ENCODE measurements around the gene RAB25. TPM values are rescaled to one million over a fixed set of nuclear protein-coding genes. Genes with fewer than 3 reads are reported as not detected.
"Not testable (repeated sequence)": the region's sequence is repeated elsewhere in the genome, so short reads cannot be mapped to it uniquely, and the experiment has no call there.

Gene RAB25
- total and polyA plus RNA-seq, 5 experiments from 2014 or later = 0.81 to 2.0 (median 1.1) TPM

DNA sequence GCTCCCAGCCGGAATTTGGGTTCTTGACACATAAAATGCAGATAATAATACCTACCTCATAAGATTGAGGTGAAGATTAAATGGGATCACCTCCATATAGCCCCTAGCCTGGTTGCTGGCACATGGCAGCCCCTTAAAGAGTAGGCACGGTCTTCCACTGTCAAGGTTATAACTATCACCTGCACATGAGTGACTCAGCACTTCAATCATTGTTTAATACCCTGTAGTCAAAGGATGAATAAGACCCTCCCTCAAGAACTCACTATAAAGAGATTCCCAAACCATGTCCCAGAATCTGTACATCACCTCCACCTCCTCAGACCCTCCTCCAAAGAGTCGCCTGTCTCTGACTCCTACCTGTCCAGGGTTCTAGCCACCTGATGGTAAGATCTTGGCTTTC, 47.1 kb downstream of the RAB25 start:
- Mint-ChIP-seq H3K36me3 (no peaks in the 10 kb centered on the region), H3K27ac (peak overlapping the region; percentile 31 to 100 (median 98)), H3K4me1 (peaks cover 16 to 54% (median 30%) of the 10 kb centered on the region in 4 donors), H3K4me3 (no peak overlapping the region), H3K9me3 (no peaks in the 10 kb centered on the region), H3K27me3 (peaks cover 0 to 10% (median 4%) of the 10 kb centered on the region in 5 donors)
- ATAC-seq (no peak), DNase-seq (no peak)
- POLR2A ChIA-PET = interaction anchor here (2.0 to 2.4 kb wide), 2 partner anchors 8 to 16 kb away, joined by 5 to 6 read pairs; no protein-coding TSS in a partner anchor

GRCh38 chr1:156108664-156109241, 47.8 kb downstream of the RAB25 start:
- POLR2A ChIA-PET = no interaction called here
- no peaks in the 10 kb centered on the region for H3K9me3 Mint-ChIP-seq
- ATAC-seq (no peak), DNase-seq (no peak)
- H3K27ac Mint-ChIP-seq = peak overlapping the region in 8 of 10 donors; percentile 22 to 100 (median 98)
- H3K4me3 Mint-ChIP-seq = no peak overlapping the region
- peaks cover 11 to 50% (median 26%) of the 10 kb centered on the region in 4 donors for H3K4me1 Mint-ChIP-seq
- peaks cover 1 to 14% (median 11%) of the 10 kb centered on the region in 5 donors for H3K27me3 Mint-ChIP-seq
- H3K36me3 Mint-ChIP-seq = no peaks in the 10 kb centered on the region

- Mint-ChIP-seq H3K4me1 (peaks cover 8 to 48% (median 28%) of the 10 kb centered on the region in 4 donors), H3K36me3 (no peaks in the 10 kb centered on the region), H3K4me3 (no peak overlapping the region), H3K27me3 (peaks cover 4 to 26% (median 21%) of the 10 kb centered on the region in 5 donors), H3K9me3 (no peaks in the 10 kb centered on the region), H3K27ac (peak overlapping the region in 7 of 10 donors; percentile 12 to 97 (median 54))
- ATAC-seq (no peak), DNase-seq (no peak)
- POLR2A ChIA-PET = no interaction called here
Observed at GRCh38 chr1:156110252-156110651, 49.3 kb downstream of the RAB25 start.

DNA sequence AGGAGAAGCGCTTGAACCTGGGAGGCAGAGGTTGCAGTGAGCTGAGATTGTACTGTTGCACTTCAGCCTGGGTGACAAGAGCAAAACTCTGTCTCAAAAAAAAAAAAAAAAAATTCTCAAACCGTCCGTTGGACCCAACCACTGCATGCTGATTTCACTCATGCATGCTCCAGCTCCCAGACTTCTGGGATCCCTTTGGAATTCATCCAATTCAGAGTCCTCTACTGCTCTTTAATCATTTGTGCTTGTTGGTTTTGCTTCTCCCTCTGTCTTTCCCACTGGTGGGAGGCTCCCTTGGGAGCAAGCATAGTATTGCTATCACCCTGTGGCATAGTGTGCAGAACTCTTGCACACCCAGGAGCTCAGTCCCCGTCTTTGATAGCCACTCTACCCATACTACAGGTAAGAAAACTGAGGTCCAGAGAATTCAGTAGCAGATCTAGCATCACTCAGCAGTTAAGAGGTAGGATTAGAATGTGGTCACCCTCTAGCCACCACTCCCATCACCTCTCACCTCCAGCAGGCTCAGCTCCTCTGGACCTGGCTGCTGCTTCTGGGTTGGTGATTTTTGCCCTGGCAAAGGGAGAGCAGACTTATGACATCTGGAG, 50.5 kb downstream of the RAB25 start:
- Mint-ChIP-seq H3K4me3 (no peak overlapping the region), H3K27ac (peak overlapping the region in 6 of 10 donors; percentile 26 to 97 (median 52)), H3K9me3 (no peaks in the 10 kb centered on the region), H3K4me1 (peaks cover 14 to 46% (median 29%) of the 10 kb centered on the region in 4 donors), H3K36me3 (no peaks in the 10 kb centered on the region), H3K27me3 (peaks cover 4 to 35% (median 29%) of the 10 kb centered on the region in 5 donors)
- POLR2A ChIA-PET = no interaction called here
- no peak for DNase-seq
- ATAC-seq = no peak

GRCh38 chr1:156112276-156113137, 51.5 kb downstream of the RAB25 start:
- H3K27ac Mint-ChIP-seq = peak overlapping the region in 7 of 10 donors; percentile 12 to 75 (median 44)
- H3K36me3 Mint-ChIP-seq = no peaks in the 10 kb centered on the region
- H3K9me3 Mint-ChIP-seq = no peaks in the 10 kb centered on the region
- H3K4me1 Mint-ChIP-seq = peaks cover 10 to 40% (median 25%) of the 10 kb centered on the region in 4 donors
- peaks cover 4 to 39% (median 31%) of the 10 kb centered on the region in 5 donors for H3K27me3 Mint-ChIP-seq
- POLR2A ChIA-PET = interaction anchor here (0.6 to 1.4 kb wide), 2 partner anchors 15 to 16 kb away, joined by 3 to 12 read pairs; no protein-coding TSS in a partner anchor
- H3K4me3 Mint-ChIP-seq = peak overlapping the region in 2 of 10 donors; percentile 19 to 30
- DNase-seq (no peak), ATAC-seq (no peak)

GRCh38 chr1:156113282-156113950, 52.5 kb downstream of the RAB25 start:
- no peaks in the 10 kb centered on the region for H3K9me3 Mint-ChIP-seq

DNA sequence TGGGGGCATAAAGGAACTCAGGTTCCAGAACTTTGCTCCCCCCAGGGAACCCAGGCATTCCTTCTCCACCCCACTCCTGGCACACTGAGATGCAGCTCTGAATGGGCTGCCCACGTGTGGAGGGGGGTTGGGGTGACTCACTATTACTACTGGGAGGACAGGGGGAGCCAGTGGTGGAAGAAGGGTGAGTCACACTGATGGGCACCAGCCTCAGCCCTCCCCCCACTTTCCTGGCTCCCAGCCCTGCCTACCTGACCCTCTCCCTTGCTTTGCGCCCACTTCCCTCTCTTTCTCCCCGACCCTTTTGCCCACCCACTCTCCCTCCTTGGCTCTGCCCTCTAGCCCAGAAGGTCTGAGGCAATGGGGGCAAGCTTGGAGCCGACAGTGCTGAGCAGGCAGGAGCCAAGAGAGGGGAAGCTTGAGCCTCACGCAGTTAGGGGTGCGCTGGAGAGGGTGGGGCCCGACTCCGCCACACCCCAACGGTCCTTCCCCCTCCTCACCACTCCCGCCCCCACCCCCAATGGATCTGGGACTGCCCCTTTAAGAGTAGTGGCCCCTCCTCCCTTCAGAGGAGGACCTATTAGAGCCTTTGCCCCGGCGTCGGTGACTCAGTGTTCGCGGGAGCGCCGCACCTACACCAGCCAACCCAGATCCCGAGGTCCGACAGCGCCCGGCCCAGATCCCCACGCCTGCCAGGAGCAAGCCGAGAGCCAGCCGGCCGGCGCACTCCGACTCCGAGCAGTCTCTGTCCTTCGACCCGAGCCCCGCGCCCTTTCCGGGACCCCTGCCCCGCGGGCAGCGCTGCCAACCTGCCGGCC, 53.4 kb downstream of the RAB25 start, which contains the start of gene LMNA:
Gene LMNA (plus strand): TSS at position 611 of the 818 bp plus-strand sequence. CDS start 208 bp downstream, outside the sequence.
- H3K4me1 Mint-ChIP-seq = peaks cover 10 to 32% (median 25%) of the 10 kb centered on the region in 4 donors
- peak within 1 kb of the TSS; percentile 76 to 93 (median 90) for H3K4me3 Mint-ChIP-seq
- ATAC-seq (peak; percentile 72 to 76), DNase-seq (peak in 7 of 10 donors; percentile 33 to 73 (median 48))
- H3K36me3 Mint-ChIP-seq = no peaks in the 10 kb centered on the region
- peaks cover 4 to 39% (median 33%) of the 10 kb centered on the region in 5 donors for H3K27me3 Mint-ChIP-seq
- H3K9me3 Mint-ChIP-seq = no peaks in the 10 kb centered on the region
- H3K27ac Mint-ChIP-seq = peak within 1 kb of the TSS; percentile 53 to 96 (median 88)
- POLR2A ChIA-PET = interaction anchor here (0.6 to 2.1 kb wide), 8 partner anchors 7 to 199 kb away, joined by 3 to 12 read pairs (median 4); partner anchors contain the start of gene PMF1

More at GRCh38 chr1:156113282-156113950, 52.5 kb downstream of the RAB25 start:
- Mint-ChIP-seq H3K27me3 (peaks cover 4 to 39% (median 33%) of the 10 kb centered on the region in 5 donors), H3K4me3 (peak overlapping the region in 9 of 10 donors; percentile 7 to 93 (median 90)), H3K36me3 (no peaks in the 10 kb centered on the region), H3K27ac (peak overlapping the region in 9 of 10 donors; percentile 25 to 91 (median 65)), H3K4me1 (peaks cover 10 to 35% (median 25%) of the 10 kb centered on the region in 4 donors)
- DNase-seq (no peak), ATAC-seq (no peak)
- POLR2A ChIA-PET = interaction anchor here (1.4 to 2.1 kb wide), 3 partner anchors 13 to 17 kb away, joined by 3 to 12 read pairs (median 6); no protein-coding TSS in a partner anchor

DNA sequence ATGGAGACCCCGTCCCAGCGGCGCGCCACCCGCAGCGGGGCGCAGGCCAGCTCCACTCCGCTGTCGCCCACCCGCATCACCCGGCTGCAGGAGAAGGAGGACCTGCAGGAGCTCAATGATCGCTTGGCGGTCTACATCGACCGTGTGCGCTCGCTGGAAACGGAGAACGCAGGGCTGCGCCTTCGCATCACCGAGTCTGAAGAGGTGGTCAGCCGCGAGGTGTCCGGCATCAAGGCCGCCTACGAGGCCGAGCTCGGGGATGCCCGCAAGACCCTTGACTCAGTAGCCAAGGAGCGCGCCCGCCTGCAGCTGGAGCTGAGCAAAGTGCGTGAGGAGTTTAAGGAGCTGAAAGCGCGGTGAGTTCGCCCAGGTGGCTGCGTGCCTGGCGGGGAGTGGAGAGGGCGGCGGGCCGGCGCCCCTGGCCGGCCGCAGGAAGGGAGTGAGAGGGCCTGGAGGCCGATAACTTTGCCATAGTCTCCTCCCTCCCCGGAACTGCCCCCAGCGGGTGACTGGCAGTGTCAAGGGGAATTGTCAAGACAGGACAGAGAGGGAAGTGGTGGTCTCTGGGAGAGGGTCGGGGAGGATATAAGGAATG, 54.1 kb downstream of the RAB25 start:
- peak overlapping the region; percentile 76 to 93 (median 90) for H3K4me3 Mint-ChIP-seq
- no peaks in the 10 kb centered on the region for H3K9me3 Mint-ChIP-seq
- peaks cover 10 to 37% (median 28%) of the 10 kb centered on the region in 4 donors for H3K4me1 Mint-ChIP-seq
- H3K36me3 Mint-ChIP-seq = no peaks in the 10 kb centered on the region
- ATAC-seq = peak; percentile 40 to 48
- H3K27ac Mint-ChIP-seq = peak overlapping the region; percentile 53 to 96 (median 82)
- peak in 3 of 10 donors; percentile 37 to 46 (median 39) for DNase-seq
- POLR2A ChIA-PET = interaction anchor here (0.6 to 2.1 kb wide), 7 partner anchors 8 to 199 kb away, joined by 3 to 12 read pairs (median 5); partner anchors contain the start of gene PMF1
- H3K27me3 Mint-ChIP-seq = peaks cover 4 to 42% (median 33%) of the 10 kb centered on the region in 5 donors

DNA sequence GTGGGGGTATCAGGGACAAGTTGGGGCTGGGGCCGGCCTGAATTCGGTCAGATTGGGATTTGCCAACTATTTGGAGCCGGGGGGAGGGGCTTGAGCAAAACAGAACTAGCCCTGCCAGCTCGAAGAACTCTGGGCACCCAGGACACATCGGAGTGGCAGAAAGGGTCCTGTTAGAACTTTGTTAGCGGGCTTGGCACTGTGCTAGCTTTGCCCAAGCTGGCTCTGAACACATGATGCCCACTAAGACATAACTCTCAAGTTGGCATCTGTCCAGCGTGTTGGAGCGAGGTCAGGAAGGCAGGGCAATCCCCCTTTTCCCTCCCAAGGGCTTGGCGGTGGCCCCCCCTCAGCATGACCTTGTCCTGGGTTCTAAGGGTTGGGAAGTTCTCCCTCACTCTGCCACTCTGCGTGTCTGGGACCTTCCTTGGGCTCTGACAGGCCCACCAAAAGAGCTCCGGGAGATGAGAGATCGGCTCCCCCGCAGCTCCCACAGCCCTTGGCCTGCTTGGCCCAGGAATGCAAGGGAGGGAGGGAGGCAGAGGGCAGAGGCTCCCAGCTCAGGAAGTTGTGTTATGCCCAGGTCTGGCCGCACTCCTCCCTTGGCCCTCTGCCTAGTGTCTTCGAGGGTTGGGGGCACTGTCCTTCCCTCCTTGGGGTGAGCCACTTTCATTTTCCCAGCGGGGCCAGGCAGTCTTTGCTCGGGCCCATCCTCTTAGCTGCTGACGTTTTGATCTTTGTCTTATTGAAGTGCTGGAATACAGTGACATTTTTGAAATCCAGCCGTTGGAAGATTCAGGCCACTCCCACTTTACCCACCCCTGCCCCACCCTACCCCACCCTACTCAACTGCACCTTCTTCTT, 54.8 kb downstream of the RAB25 start:
- ATAC-seq = peak; percentile 26 to 36
- H3K27ac Mint-ChIP-seq = peak overlapping the region; percentile 60 to 96 (median 82)

DNA sequence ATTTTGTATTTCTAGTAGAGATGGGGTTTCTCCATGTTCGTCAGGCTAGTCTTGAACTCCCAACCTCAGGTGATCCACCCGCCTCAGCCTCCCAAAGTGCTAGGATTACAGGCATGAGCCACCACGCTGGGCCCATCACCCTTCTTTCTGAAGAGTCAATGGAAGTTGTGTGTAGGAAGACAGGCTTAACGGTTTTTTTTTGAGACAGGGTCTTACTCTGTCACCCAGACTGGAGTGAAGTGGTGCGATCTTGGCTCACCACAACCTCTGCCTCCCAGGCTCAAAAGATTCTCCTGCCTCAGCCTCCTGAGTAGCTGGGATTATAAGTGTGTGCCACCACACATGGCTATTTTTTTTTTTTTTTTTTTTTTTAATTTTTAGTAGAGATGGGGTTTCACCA, 55.8 kb downstream of the RAB25 start:
- Mint-ChIP-seq H3K4me3 (peak overlapping the region in 8 of 10 donors; percentile 57 to 92 (median 86)), H3K27me3 (peaks cover 4 to 42% (median 32%) of the 10 kb centered on the region in 5 donors), H3K27ac (peak overlapping the region in 4 of 10 donors; percentile 25 to 91 (median 50)), H3K4me1 (peaks cover 13 to 43% (median 31%) of the 10 kb centered on the region in 4 donors)
- POLR2A ChIA-PET = interaction anchor here (0.7 to 2.0 kb wide), 4 partner anchors 10 to 801 kb away, joined by 3 to 5 read pairs (median 4); no protein-coding TSS in a partner anchor
- not testable (repeated sequence) for H3K9me3 Mint-ChIP-seq, H3K36me3 Mint-ChIP-seq, DNase-seq, ATAC-seq

More for the DNA sequence above, 54.8 kb downstream of the RAB25 start:
- Mint-ChIP-seq H3K36me3 (no peaks in the 10 kb centered on the region), H3K9me3 (no peaks in the 10 kb centered on the region), H3K4me1 (peaks cover 13 to 43% (median 31%) of the 10 kb centered on the region in 4 donors), H3K4me3 (peak overlapping the region; percentile 76 to 93 (median 90)), H3K27me3 (peaks cover 4 to 46% (median 33%) of the 10 kb centered on the region in 5 donors)
- DNase-seq = peak in 2 of 10 donors; percentile 15 to 34
- POLR2A ChIA-PET = interaction anchor here (1.2 to 2.1 kb wide), 5 partner anchors 9 to 60 kb away, joined by 3 to 12 read pairs (median 5); no protein-coding TSS in a partner anchor

All from naive thymus-derived CD8-positive, alpha-beta T cell (primary cell).